Right cardiac atrium (tissue), 5 donors: ENCODE measurements around the gene SERPINF2. TPM values are rescaled to one million over a fixed set of nuclear protein-coding genes. Genes with fewer than 3 reads are reported as not detected.

Experiments
- ATAC-seq, 2 donors: fragments of 200-7000 bp; cut with Tn5 transposase; one replicate each; pipeline versions ENCODE4 v1.8.0 to v1.9.1; 2020; ENCODE audit warnings: moderate library complexity in 2 of 2, mild to moderate bottlenecking in 1 of 2
- DNase-seq, 3 donors: peaks; one replicate each; pipeline ENCODE4 v3.0.0-alpha.2; 2020
- H3K27ac ChIP-seq: one replicate; pipeline ENCODE4 v1.5.1; 2013; ENCODE audit warnings: mild to moderate bottlenecking, low read length, control low read depth, moderate library complexity
- H3K27me3 ChIP-seq: one replicate; pipeline ENCODE4 v1.6.1; 2013; ENCODE audit not compliant: control insufficient read depth, insufficient read depth
- H3K4me1 ChIP-seq: one replicate; pipeline ENCODE4 v1.6.1; 2013; ENCODE audit warnings: low read length; ENCODE audit not compliant: control insufficient read depth, insufficient read depth
- H3K4me3 ChIP-seq: one replicate; pipeline ENCODE4 v1.5.1; 2013; ENCODE audit warnings: low read length, control low read depth
- H3K9me3 ChIP-seq: one replicate; pipeline ENCODE4 v1.6.1; 2013; ENCODE audit warnings: low read length; ENCODE audit not compliant: control insufficient read depth
- WGBS: extraction: QIAGEN DNeasy Blood & Tissue Kit; methylation state at CpG from one replicate; pipeline ENCODE4 v1.1.7; 2013; 5-methylcytosine and 5-hydroxymethylcytosine counted together
- intact Hi-C, 4 donors: fragments of 100-400 bp; cut with DNase I; formaldehyde crosslinking; loops; one replicate each; pipeline versions ENCODE4 v1.11.0 to v1.14.0; 2022 to 2023
- polyA plus RNA-seq: library from polyadenylated mRNA; stranded (reverse); fragments of 200-250 nt; gene quantifications from one replicate; pipeline ENCODE4 v1.2.3, GENCODE V29; 2013
- total RNA-seq, 4 donors: library from RNA; stranded (reverse); fragmentation: NEBNext Ultra II Directional; extraction: Animal tissue kit (Norgen Biotek cat#: 25700); gene quantifications; one replicate each; pipeline ENCODE4 v1.2.1, GENCODE V29; 2021
- donor health status: healthy with polysubstance abuse.
- donor health status: DM: no; HTN: yes; CAD: no.
- donor health status: DM: no; HTN: no; CAD: no.
- donor health status: DM: no; HTN: yes; CAD: no; lungs with severe emphysema.
- donor health status: DM: yes; HTN: yes; CAD: no.

SERPINF2 gene
- total and polyA plus RNA-seq, 5 donors = 0.45 to 2.1 (median 1.1) TPM

GRCh38 chr17:1709971-1710806 lies 32.5 kb upstream of the SERPINF2 start, which contains the start of gene TLCD2:
TLCD2 (minus strand) TSS chr17:1710377; CDS start chr17:1710242, 135 bp downstream.
- WGBS = 3% methylated on average over 83 of the region's 83 CpGs
- Histone ChIP-seq H3K4me1 (peaks cover 8% of the 10 kb centered on the region), H3K9me3 (no peaks in the 10 kb centered on the region), H3K27me3 (no peaks in the 10 kb centered on the region), H3K27ac (peak within 1 kb of the TSS; percentile 7), H3K4me3 (peak within 1 kb of the TSS; percentile 55)
- ATAC-seq (peak; percentile 59 to 63), DNase-seq (peak; percentile 87 to 92 (median 92))
- intact Hi-C loops = loop anchor here in 1 of 4 donors (5.0 kb wide), 1 partner anchor 38 kb away; no protein-coding TSS in a partner anchor

GRCh38 chr17:1710807-1711553 lies 31.7 kb upstream of the SERPINF2 start:
- Histone ChIP-seq H3K9me3 (no peaks in the 10 kb centered on the region), H3K4me1 (peaks cover 8% of the 10 kb centered on the region), H3K4me3 (peak overlapping the region; percentile 55), H3K27me3 (no peaks in the 10 kb centered on the region), H3K27ac (peak overlapping the region; percentile 5)
- peak in 1 of 3 donors; percentile 67 for DNase-seq
- ATAC-seq = no peak
- intact Hi-C loops = loop anchor here in 1 of 4 donors (5.0 kb wide), 1 partner anchor 39 kb away; no protein-coding TSS in a partner anchor
- WGBS = 41% methylated on average over 14 of the region's 14 CpGs

- WGBS = 68% methylated on average over 4 of the region's 4 CpGs
- ATAC-seq (no peak), DNase-seq (no peak)
- H3K9me3 ChIP-seq = no peaks in the 10 kb centered on the region
- peaks cover 8% of the 10 kb centered on the region for H3K4me1 ChIP-seq
- no peak overlapping the region for H3K27ac ChIP-seq
- H3K27me3 ChIP-seq = no peaks in the 10 kb centered on the region
- intact Hi-C loops = loop anchor here in 1 of 4 donors (5.0 kb wide), 1 partner anchor 40 kb away; no protein-coding TSS in a partner anchor
- H3K4me3 ChIP-seq = no peak overlapping the region
Observed at GRCh38 chr17:1711804-1712203, 30.9 kb upstream of the SERPINF2 start.

GRCh38 chr17:1712271-1712670 lies 30.4 kb upstream of the SERPINF2 start:
- 92% methylated on average over 8 of the region's 8 CpGs for WGBS
- intact Hi-C loops = loop anchor here in 1 of 4 donors (5.0 kb wide), 1 partner anchor 40 kb away; no protein-coding TSS in a partner anchor
- peak in 1 of 3 donors; percentile 59 for DNase-seq
- Histone ChIP-seq H3K9me3 (no peaks in the 10 kb centered on the region), H3K4me3 (no peak overlapping the region), H3K27ac (no peak overlapping the region), H3K4me1 (peaks cover 8% of the 10 kb centered on the region), H3K27me3 (no peaks in the 10 kb centered on the region)
- ATAC-seq = no peak

- intact Hi-C loops = loop anchor here in 1 of 4 donors (5.0 kb wide), 1 partner anchor 41 kb away; no protein-coding TSS in a partner anchor
- Histone ChIP-seq H3K4me1 (peaks cover 10% of the 10 kb centered on the region), H3K27ac (peak overlapping the region; percentile 85), H3K4me3 (peak overlapping the region; percentile 90), H3K27me3 (no peaks in the 10 kb centered on the region), H3K9me3 (no peaks in the 10 kb centered on the region)
- WGBS = 69% methylated on average over 10 of the region's 10 CpGs
- peak in 2 of 3 donors; percentile 8 to 10 for DNase-seq
- ATAC-seq = no peak
Observed at GRCh38 chr17:1713160-1713877, 29.4 kb upstream of the SERPINF2 start.

GRCh38 chr17:1713878-1714426 lies 28.7 kb upstream of the SERPINF2 start:
- H3K4me1 ChIP-seq = peaks cover 10% of the 10 kb centered on the region
- intact Hi-C loops = loop anchor here in 1 of 4 donors (5.0 kb wide), 1 partner anchor 42 kb away; no protein-coding TSS in a partner anchor
- 12% methylated on average over 11 of the region's 11 CpGs for WGBS
- H3K4me3 ChIP-seq = peak overlapping the region; percentile 90
- DNase-seq (peak in 2 of 3 donors; percentile 64 to 67), ATAC-seq (no peak)
- no peaks in the 10 kb centered on the region for H3K9me3 ChIP-seq
- no peaks in the 10 kb centered on the region for H3K27me3 ChIP-seq
- H3K27ac ChIP-seq = peak overlapping the region; percentile 85

GRCh38 chr17:1714427-1714979 lies 28.2 kb upstream of the SERPINF2 start:
- intact Hi-C loops = loop anchor here in 1 of 4 donors (5.0 kb wide), 1 partner anchor 42 kb away; no protein-coding TSS in a partner anchor
- 3% methylated on average over 19 of the region's 19 CpGs for WGBS
- peak; percentile 58 to 68 for ATAC-seq
- no peaks in the 10 kb centered on the region for H3K27me3 ChIP-seq
- no peaks in the 10 kb centered on the region for H3K9me3 ChIP-seq
- H3K4me1 ChIP-seq = peaks cover 10% of the 10 kb centered on the region
- peak overlapping the region; percentile 90 for H3K4me3 ChIP-seq
- peak overlapping the region; percentile 97 for H3K27ac ChIP-seq
- peak; percentile 99 to 100 (median 99) for DNase-seq

- no peaks in the 10 kb centered on the region for H3K27me3 ChIP-seq
Observed at GRCh38 chr17:1714980-1715802, 27.5 kb upstream of the SERPINF2 start.

GRCh38 chr17:1715803-1716075 lies 26.9 kb upstream of the SERPINF2 start:
- intact Hi-C loops = no loop called here
- DNase-seq (no peak), ATAC-seq (no peak)
- H3K27ac ChIP-seq = peak overlapping the region; percentile 97
- no peaks in the 10 kb centered on the region for H3K27me3 ChIP-seq
- H3K4me3 ChIP-seq = peak overlapping the region; percentile 90
- H3K9me3 ChIP-seq = no peaks in the 10 kb centered on the region
- peaks cover 10% of the 10 kb centered on the region for H3K4me1 ChIP-seq
- 2% methylated on average over 23 of the region's 23 CpGs for WGBS

More at GRCh38 chr17:1714980-1715802, 27.5 kb upstream of the SERPINF2 start:
- DNase-seq = peak; percentile 96 to 97 (median 97)
- H3K4me1 ChIP-seq = peaks cover 10% of the 10 kb centered on the region
- H3K4me3 ChIP-seq = peak overlapping the region; percentile 90
- H3K9me3 ChIP-seq = no peaks in the 10 kb centered on the region
- peak; percentile 69 to 70 for ATAC-seq
- peak overlapping the region; percentile 97 for H3K27ac ChIP-seq
- intact Hi-C loops = loop anchor here in 1 of 4 donors (5.0 kb wide), 1 partner anchor 43 kb away; no protein-coding TSS in a partner anchor
- WGBS = 1% methylated on average over 32 of the region's 32 CpGs
